Activated CD8-positive, alpha-beta T cell treated with anti-CD3 and anti-CD28 coated beads, Interleukin-2, amount 10 ng/mL, durations not matched to agents 7 days and 5 days (primary cell): ENCODE data around the gene MOB3C. TPM values are rescaled to one million over a fixed set of nuclear protein-coding genes. Genes with fewer than 3 reads are reported as not detected.

ENCODE experiments used
- ATAC-seq: fragments of 150-1000 bp; cut with Tn5 transposase; one replicate; pipeline ENCODE4 v1.10.0; 2021; ENCODE audit warnings: moderate library complexity
- CTCF ChIA-PET: fragments of 350-600 bp; sonication (Branson Sonifier 250); formaldehyde crosslinking; loops from one replicate; lab custom pipeline; 2021; ENCODE audit warnings: antibody characterized with exemption; lab: Charles Lee
- POLR2A ChIA-PET: fragments of 350-600 bp; sonication (Branson Sonifier 250); formaldehyde crosslinking; loops from one replicate; lab custom pipeline; 2021; ENCODE audit warnings: antibody characterized with exemption; lab: Charles Lee
- DNase-seq: peaks from one replicate; pipeline ENCODE4 v3.0.0-alpha.2; 2020
- H3K27ac Mint-ChIP-seq: one replicate; pipeline ENCODE4 v1.8.0; 2021; ENCODE audit warnings: mild to moderate bottlenecking, mixed read lengths
- H3K27me3 Mint-ChIP-seq: one replicate; pipeline ENCODE4 v1.8.0; 2021; ENCODE audit warnings: low read depth, mixed read lengths
- H3K36me3 Mint-ChIP-seq: one replicate; pipeline ENCODE4 v1.8.0; 2021; ENCODE audit warnings: low read depth, mixed read lengths
- H3K4me1 Mint-ChIP-seq: one replicate; pipeline ENCODE4 v1.8.0; 2021; ENCODE audit warnings: low read depth, mixed read lengths
- H3K4me3 Mint-ChIP-seq: one replicate; pipeline ENCODE4 v1.8.0; 2021; ENCODE audit warnings: mild to moderate bottlenecking, mixed read lengths
- H3K9me3 Mint-ChIP-seq: one replicate; pipeline ENCODE4 v1.8.0; 2022; ENCODE audit warnings: mixed read lengths; ENCODE audit not compliant: insufficient read depth
- total RNA-seq, 2 experiments: library from RNA; stranded (reverse); gene quantifications; one replicate each; pipeline ENCODE4 v1.2.3, GENCODE V29; 2021

MOB3C gene
- total RNA-seq, 2 experiments from 2014 or later = 20.1 to 20.9 TPM

DNA sequence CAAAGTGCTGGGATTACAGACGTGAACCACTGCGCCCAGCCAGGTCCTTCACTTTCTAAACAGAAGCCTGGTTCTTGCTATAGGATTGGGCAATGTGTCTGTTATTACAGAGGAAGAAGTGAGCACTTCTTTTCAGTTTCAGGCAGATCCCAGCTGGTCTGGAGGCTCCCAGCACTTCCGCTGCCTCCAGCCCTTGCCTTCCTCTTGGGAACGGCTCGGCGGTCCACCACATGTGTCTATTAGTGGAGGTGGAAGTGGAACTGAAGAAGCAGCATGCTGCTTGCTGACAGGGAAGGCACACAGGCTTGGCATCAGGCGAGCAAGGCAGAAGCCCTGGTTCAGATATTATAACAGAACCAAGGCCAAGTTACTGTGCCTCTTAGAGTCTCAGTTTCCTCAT lies 29.5 kb downstream of the MOB3C start:
- ChIA-PET POLR2A (no interaction called here), CTCF (no interaction called here)
- Mint-ChIP-seq H3K27ac (no peak overlapping the region), H3K27me3 (no peaks in the 10 kb centered on the region), H3K4me1 (peaks cover 46% of the 10 kb centered on the region), H3K9me3 (no peaks in the 10 kb centered on the region), H3K36me3 (peaks cover 82% of the 10 kb centered on the region), H3K4me3 (no peak overlapping the region)
- ATAC-seq (no peak), DNase-seq (no peak)

DNA sequence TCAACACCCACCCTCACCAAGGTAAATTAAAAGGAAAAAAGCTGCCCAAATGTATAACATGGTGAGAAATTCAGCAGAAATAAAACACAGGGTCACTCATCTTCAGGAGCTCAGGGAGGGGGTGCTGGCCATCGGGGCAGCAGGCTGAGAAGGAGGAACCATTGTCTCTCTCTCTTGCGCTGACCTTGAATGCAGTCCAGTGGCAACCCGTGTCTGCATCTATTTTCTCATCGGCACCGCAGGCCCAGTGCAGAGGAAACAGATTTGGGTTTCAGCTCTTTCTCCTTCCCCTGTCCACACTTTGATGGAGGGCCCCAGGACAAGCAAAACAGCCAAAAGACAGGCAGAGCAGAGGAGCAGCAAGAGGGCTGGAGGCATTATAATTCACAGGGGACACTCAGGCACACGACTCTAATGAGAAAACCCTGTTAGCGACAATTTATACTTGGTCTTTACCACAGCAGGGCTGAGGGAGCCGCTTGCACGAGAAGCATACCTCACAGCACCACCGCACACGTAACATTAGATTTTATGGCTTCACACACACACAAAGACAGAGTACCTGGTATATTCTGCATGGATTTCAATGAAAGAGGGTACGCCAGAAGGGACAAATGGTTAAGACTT lies 31.2 kb downstream of the MOB3C start:
- no peak for ATAC-seq
- H3K27ac Mint-ChIP-seq = no peak overlapping the region
- ChIA-PET CTCF (no interaction called here), POLR2A (interaction anchor here (4.6 kb wide), 1 partner anchor 19 kb away, joined by 32 read pairs; the partner anchor contains the start of gene MKNK1)
- DNase-seq = no peak
- H3K4me1 Mint-ChIP-seq = peaks cover 49% of the 10 kb centered on the region
- no peak overlapping the region for H3K4me3 Mint-ChIP-seq
- no peaks in the 10 kb centered on the region for H3K9me3 Mint-ChIP-seq
- peaks cover 79% of the 10 kb centered on the region for H3K36me3 Mint-ChIP-seq
- H3K27me3 Mint-ChIP-seq = no peaks in the 10 kb centered on the region

DNA sequence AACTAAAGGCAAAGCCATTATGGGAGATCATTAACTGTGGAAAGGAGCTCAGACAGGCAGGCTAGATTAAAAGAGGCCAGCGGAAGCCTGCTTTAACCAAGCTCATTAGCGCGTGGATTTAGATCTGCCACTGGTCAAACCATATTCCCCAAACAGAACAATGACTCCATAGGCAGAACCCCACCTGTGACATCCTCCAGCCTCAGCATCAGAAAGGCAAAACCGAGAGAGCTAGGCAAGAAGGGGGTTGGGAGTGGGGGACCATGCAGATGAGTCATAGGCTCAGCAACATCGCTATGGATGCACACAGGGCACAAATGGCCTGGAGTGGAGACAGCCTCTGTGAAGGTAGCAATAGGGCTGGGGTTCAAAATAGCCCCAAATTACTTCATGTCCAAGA lies 33.1 kb downstream of the MOB3C start:
- Mint-ChIP-seq H3K36me3 (peaks cover 76% of the 10 kb centered on the region), H3K9me3 (no peaks in the 10 kb centered on the region), H3K4me3 (no peak overlapping the region), H3K27me3 (no peaks in the 10 kb centered on the region), H3K27ac (peak overlapping the region; percentile 98), H3K4me1 (peaks cover 58% of the 10 kb centered on the region)
- CTCF ChIA-PET = interaction anchor here (1.2 to 6.9 kb wide), 4 partner anchors 13 to 49 kb away, joined by 3 to 40 read pairs (median 4); partner anchors contain the start of gene MKNK1
- DNase-seq = no peak
- POLR2A ChIA-PET = interaction anchor here (0.9 to 4.6 kb wide), 2 partner anchors 8 to 20 kb away, joined by 3 to 32 read pairs; partner anchors contain the start of gene MKNK1
- no peak for ATAC-seq

DNA sequence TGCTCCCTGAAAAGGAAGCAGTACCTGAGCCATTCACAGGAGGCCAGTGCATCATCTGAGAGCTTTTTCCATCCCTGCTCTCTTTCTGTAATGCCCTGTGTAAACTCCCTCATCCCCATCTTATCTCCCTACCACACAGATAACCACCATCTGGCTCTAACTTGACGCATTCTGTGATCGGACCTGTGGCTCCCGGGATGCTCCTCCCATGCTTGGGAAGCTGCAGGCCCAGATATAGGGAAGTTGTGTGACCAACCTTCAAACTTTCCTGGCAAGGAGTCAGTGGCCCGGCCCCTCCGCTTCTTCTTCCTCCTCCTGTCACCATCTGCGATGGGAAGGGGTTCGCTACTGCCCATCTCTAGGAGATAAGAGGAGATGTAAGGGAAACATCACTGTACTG lies 33.6 kb downstream of the MOB3C start:
- ChIA-PET POLR2A (interaction anchor here (0.9 to 4.6 kb wide), 3 partner anchors 9 to 21 kb away, joined by 3 to 32 read pairs (median 3); partner anchors contain the start of gene MKNK1), CTCF (interaction anchor here (0.9 to 6.9 kb wide), 4 partner anchors 11 to 48 kb away, joined by 3 to 40 read pairs (median 4); partner anchors contain the start of gene MKNK1)
- no peak overlapping the region for H3K4me3 Mint-ChIP-seq
- H3K27me3 Mint-ChIP-seq = no peaks in the 10 kb centered on the region
- H3K36me3 Mint-ChIP-seq = peaks cover 80% of the 10 kb centered on the region
- no peak for DNase-seq
- peaks cover 61% of the 10 kb centered on the region for H3K4me1 Mint-ChIP-seq
- no peak for ATAC-seq
- peak overlapping the region; percentile 98 for H3K27ac Mint-ChIP-seq
- no peaks in the 10 kb centered on the region for H3K9me3 Mint-ChIP-seq

DNA sequence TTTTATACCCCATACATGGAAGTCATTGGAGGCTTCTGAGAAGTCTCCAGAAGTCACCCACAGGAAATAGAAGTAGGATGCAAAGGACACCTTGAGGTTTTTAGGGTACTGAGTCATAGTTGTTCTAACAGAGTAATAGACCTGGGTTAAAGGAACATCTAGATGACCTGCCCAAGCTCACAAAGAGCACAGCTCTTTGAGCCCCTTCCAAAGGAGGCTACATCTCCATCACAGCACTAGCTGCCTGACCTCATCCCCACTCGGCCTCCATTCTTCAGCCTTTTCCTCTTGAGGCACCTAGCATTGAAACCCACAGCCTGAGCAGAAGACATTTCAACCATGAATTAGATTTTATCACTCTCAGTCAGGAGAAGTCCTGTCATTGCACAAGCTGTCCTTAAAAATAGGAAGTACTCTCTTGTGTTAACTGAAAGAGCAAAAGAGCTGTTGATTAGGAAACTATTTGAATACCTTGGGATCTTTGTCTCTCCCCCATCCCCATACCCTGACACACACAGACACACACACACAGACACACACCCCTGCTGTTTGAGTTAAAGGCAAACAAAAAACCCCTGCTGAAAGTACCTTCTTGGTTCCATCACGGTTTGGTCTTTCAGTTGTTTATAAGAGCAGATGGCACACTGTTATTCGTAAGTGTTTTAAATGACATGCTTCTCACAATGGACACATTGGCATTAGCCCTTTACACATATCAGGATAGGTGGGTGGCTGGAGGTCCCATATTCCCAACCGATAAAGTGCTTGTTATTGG lies 34.7 kb downstream of the MOB3C start:
- ChIA-PET CTCF (interaction anchor here (0.8 to 6.9 kb wide), 6 partner anchors 13 to 136 kb away, joined by 3 to 40 read pairs (median 4); partner anchors contain the start of gene MKNK1), POLR2A (interaction anchor here (0.7 to 4.6 kb wide), 7 partner anchors 8 to 750 kb away, joined by 3 to 32 read pairs (median 4); partner anchors contain the start of gene MKNK1)
- Mint-ChIP-seq H3K36me3 (peaks cover 77% of the 10 kb centered on the region), H3K27me3 (no peaks in the 10 kb centered on the region), H3K27ac (peak overlapping the region; percentile 98), H3K4me3 (peak overlapping the region; percentile 69), H3K9me3 (no peaks in the 10 kb centered on the region), H3K4me1 (peaks cover 64% of the 10 kb centered on the region)
- DNase-seq (peak; percentile 68), ATAC-seq (peak; percentile 95)

DNA sequence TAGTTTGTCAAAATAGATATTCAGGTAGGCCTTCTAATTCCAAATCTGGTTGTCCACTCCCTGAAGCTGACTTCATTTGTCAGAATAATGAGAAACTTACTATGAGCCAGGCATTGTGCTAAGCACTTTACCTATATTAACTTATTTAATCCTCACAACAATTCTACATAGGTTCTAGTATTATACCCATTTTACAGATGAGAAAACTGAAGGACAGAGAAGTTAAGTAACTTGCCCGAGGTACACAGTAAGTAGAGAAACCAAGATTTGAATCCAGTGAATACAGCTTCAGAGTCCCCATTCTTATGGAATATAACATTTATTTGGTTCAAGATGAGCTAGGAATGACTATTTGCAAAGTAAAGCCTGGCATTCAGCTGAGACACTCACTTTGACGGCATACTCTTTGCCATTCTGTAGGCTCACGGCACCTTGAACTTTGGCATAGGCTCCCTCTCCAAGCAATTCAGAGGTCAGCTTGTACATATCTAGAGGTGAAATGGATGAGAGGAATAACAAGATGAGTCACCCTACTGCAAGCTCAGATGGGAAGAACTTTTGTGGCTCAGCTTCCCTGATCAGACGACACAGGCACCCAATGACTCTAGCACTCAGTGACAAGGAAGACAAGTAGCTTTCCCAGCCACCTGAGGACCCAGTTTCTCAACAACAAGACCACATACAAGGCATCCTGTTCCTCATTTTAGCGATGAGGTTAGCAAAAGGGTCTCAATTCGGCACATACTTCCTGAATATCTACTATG lies 36.3 kb downstream of the MOB3C start:
- Mint-ChIP-seq H3K9me3 (no peaks in the 10 kb centered on the region), H3K27me3 (no peaks in the 10 kb centered on the region), H3K27ac (peak overlapping the region; percentile 98), H3K36me3 (peaks cover 70% of the 10 kb centered on the region), H3K4me1 (peaks cover 61% of the 10 kb centered on the region), H3K4me3 (no peak overlapping the region)
- DNase-seq = no peak
- ChIA-PET POLR2A (interaction anchor here (0.7 to 1.7 kb wide), 2 partner anchors 16 to 19 kb away, joined by 4 read pairs; no protein-coding TSS in a partner anchor), CTCF (interaction anchor here (0.7 to 6.9 kb wide), 3 partner anchors 25 to 133 kb away, joined by 3 to 40 read pairs (median 6); partner anchors contain the start of gene MKNK1)
- no peak for ATAC-seq

DNA sequence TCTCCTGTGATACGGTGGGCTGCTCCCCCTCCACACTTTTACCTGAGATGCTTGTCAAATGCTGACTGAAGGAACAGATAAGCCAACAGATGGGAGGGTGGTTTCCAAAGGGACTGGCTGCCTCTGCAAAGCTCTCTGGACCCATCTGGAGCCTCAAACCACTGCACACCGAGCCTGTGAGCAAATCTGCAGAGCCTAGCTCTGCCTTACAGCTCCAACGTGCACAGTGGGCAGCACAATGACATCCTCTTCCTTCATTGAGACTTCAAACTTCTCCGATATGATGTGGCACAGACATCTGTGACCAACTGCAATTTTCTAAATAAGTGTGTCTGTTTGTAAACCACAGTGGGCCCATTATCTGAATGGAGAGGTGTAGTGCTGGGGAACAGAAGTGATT lies 38.9 kb downstream of the MOB3C start:
- DNase-seq (no peak), ATAC-seq (no peak)
- Mint-ChIP-seq H3K9me3 (no peaks in the 10 kb centered on the region), H3K4me3 (no peak overlapping the region), H3K27ac (no peak overlapping the region), H3K4me1 (peaks cover 53% of the 10 kb centered on the region), H3K36me3 (peaks cover 65% of the 10 kb centered on the region), H3K27me3 (no peaks in the 10 kb centered on the region)
- ChIA-PET CTCF (no interaction called here), POLR2A (no interaction called here)

DNA sequence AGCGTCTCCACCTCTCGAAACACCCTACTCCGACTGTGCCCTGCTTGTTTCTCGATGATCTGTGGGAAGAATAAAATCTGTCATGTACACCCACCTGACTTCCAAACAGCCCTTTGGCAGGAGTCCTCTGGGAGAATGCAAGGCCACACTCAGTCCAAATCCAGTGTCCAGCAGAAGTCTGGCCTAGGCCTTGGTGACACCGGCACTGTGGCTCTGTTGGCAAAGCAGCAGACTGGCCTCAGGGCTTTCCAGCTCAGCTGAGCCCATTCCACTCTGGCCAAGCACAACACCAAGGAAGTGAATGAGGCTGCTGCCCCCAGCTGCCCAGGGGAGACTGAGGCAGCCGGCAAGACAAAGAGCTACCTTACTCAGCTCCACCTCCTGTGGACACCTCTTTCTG lies 40.0 kb downstream of the MOB3C start:
- no peak for DNase-seq
- Mint-ChIP-seq H3K4me1 (peaks cover 44% of the 10 kb centered on the region), H3K9me3 (no peaks in the 10 kb centered on the region), H3K4me3 (no peak overlapping the region), H3K36me3 (peaks cover 60% of the 10 kb centered on the region), H3K27ac (no peak overlapping the region), H3K27me3 (no peaks in the 10 kb centered on the region)
- no peak for ATAC-seq
- POLR2A ChIA-PET = no interaction called here
- CTCF ChIA-PET = no interaction called here

DNA sequence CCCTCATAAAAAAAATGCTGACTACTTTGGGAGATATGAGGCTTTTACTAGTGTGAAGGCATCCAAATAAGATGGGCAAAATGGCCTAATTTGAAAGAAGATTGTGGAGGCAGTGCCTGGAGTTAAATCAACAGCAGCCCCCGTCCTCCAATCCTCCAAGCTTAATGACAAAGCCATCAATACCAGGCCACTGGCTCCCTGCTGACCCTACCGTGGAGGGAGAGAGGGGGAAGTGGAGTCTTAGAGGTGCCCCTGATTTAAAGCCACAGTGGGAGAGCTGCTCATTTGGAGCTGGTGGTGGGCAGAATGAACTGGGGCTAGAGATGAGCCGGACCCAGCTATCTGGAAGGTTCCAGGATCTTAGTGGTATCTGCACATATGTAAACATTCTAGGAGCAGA lies 40.8 kb downstream of the MOB3C start:
- DNase-seq = no peak
- H3K4me1 Mint-ChIP-seq = peaks cover 36% of the 10 kb centered on the region
- H3K4me3 Mint-ChIP-seq = no peak overlapping the region
- H3K9me3 Mint-ChIP-seq = no peaks in the 10 kb centered on the region
- POLR2A ChIA-PET = no interaction called here
- no peak overlapping the region for H3K27ac Mint-ChIP-seq
- ATAC-seq = no peak
- H3K27me3 Mint-ChIP-seq = no peaks in the 10 kb centered on the region
- CTCF ChIA-PET = interaction anchor here (1.3 kb wide), 1 partner anchor 129 kb away, joined by 4 read pairs; no protein-coding TSS in a partner anchor
- H3K36me3 Mint-ChIP-seq = peaks cover 57% of the 10 kb centered on the region

DNA sequence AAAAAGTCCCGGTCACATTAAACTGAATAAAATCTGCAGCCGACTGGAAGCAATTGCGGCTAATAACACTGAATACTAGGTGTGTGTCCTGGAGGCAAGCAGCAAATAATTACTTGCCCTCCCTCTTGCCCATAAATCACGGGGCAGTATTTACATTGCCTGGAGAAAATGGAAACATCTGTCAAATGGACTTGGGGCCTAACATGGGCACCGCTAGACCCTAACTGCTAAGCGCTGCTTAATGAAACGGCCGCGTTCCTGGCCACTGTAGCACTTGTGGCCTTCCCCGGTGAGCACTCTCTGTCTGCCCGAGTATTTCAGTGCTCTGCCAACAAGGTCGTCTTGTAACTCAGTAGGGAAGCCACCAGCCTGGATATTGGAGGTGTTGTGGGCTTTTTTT lies 41.3 kb downstream of the MOB3C start:
- POLR2A ChIA-PET = no interaction called here
- Mint-ChIP-seq H3K27ac (no peak overlapping the region), H3K36me3 (peaks cover 53% of the 10 kb centered on the region), H3K9me3 (no peaks in the 10 kb centered on the region), H3K4me1 (peaks cover 31% of the 10 kb centered on the region), H3K27me3 (no peaks in the 10 kb centered on the region), H3K4me3 (no peak overlapping the region)
- CTCF ChIA-PET = interaction anchor here (1.3 kb wide), 1 partner anchor 128 kb away, joined by 4 read pairs; no protein-coding TSS in a partner anchor
- DNase-seq (no peak), ATAC-seq (no peak)

DNA sequence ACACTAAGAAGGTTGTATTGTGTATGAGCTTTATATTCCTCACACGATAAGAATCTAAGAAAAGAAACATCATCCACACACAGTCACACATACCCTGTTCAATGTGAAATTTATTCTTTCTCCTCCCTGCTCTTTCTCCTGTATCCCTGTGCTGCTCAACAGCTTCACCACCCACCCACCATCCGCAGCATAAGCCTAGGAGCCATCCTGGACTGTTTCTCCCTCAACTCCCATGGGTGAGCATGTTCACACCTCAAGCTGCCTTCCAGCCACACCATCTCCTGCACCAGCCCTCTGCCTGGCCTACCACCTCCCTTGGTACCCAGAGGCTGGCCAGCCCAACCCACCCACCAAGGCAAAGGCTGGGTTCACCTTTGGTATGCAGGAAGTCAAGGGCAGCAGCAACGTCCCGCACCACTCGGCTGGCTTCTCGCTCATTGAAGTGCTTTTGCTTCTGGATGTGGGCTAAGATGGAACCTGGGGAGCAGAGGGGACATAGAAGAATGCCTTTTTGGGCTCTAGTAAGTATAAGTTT lies 44.9 kb downstream of the MOB3C start:
- H3K27ac Mint-ChIP-seq = peak overlapping the region; percentile 39
- H3K4me3 Mint-ChIP-seq = no peak overlapping the region
- H3K4me1 Mint-ChIP-seq = peaks cover 14% of the 10 kb centered on the region
- no peaks in the 10 kb centered on the region for H3K9me3 Mint-ChIP-seq
- H3K36me3 Mint-ChIP-seq = peaks cover 43% of the 10 kb centered on the region
- no peak for ATAC-seq
- no peaks in the 10 kb centered on the region for H3K27me3 Mint-ChIP-seq
- CTCF ChIA-PET = no interaction called here
- POLR2A ChIA-PET = no interaction called here
- no peak for DNase-seq
